PFSK-1 (cell line): ENCODE measurements around the gene RHPN2.

ENCODE experiments used
- FOXP2 ChIP-seq: optimal IDR thresholded peaks from 2 replicates; pipeline ENCODE3; 2011; ENCODE audit warnings: borderline replicate concordance, control low read depth, inconsistent platforms; ENCODE audit not compliant: insufficient read depth; ENCODE audit errors: extremely low read length, extremely low read depth
- POLR2AphosphoS5 ChIP-seq: IDR thresholded peaks from 2 replicates; pipeline ENCODE4 v1.6.1; 2012; ENCODE audit warnings: low read depth, mild to moderate bottlenecking, control low read depth, low read length, moderate library complexity
- REST ChIP-seq, 2 experiments: IDR thresholded peaks; 2 replicates each; pipeline versions ENCODE4 v1.6.1 to v1.8.0; 2011 to 2012; ENCODE audit warnings: low read depth in 2 of 2, low read length in 2 of 2, control low read depth in 1 of 2, inconsistent platforms in 1 of 2, mild to moderate bottlenecking in 1 of 2, moderate library complexity in 1 of 2; ENCODE audit not compliant: insufficient read depth in 1 of 2
- SIN3A ChIP-seq: IDR thresholded peaks from 2 replicates; pipeline ENCODE4 v1.6.1; 2012; ENCODE audit warnings: mild to moderate bottlenecking, low read length, moderate library complexity, borderline replicate concordance; ENCODE audit not compliant: insufficient read depth

GRCh38 chr19:32976223-32976805 lies 88.4 kb downstream of the RHPN2 start:
- TF ChIP-seq SIN3A: no peak
- no peak for TF ChIP-seq REST (IDR thresholded peaks at IDR 0.05; ENCODE audit: insufficient read depth in 1 of 2, low read depth in 2 of 2, low read length in 2 of 2)
- TF ChIP-seq FOXP2: no peak
- no peak for TF ChIP-seq POLR2AphosphoS5
